Measurements from ENCODE around the gene CCL28. TPM values are rescaled to one million over a fixed set of nuclear protein-coding genes. Genes with fewer than 3 reads are reported as not detected.

The CCL28 gene
- total RNA-seq, 1 donor from 2014 or later, result not detected

DNA sequence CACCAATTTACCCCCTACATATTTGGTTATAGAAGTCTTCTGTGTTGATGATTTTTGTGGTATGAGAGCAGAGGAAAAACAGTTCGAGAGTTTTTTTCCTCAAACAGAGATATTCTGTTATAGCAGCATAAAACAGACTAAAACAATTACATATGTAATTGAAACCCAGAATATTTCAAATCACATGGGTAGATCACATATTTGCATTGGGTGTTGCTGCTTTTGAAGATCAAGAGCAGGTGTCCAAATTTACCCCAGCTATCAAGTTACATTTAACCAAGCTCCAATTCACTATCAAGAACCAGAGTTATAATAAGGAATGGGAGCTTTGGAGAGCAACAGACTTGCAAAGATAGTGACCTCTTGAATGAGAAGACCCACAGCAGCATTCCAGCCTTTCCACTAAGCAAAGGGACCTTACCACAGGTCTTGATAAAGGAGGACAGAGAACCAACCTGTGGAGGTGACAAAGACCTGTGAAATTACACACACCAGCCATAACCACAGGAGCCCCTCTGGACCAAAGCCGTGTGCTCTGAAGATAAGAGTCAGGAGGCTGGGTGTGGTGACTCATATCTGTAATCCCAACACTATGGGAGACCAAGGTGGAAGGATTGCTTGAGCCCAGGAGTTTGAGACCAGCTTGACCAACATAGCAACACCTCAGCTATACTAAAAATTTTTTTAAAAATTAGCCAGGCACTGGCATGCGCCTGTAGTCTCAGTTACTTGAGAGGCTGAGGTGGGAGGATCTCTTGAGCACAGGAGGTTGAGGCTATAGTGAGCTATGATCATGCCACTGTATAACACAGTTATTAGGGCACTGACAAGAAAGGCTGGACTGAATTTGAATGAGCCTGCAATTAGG is 4.0 kb upstream of the CCL28 start:
- no peak overlapping the region for H3K27ac Mint-ChIP-seq
- H3F3A ChIP-seq (ENCODE audit: low read depth), result no peaks in the 10 kb centered on the region
- H3K36me3 ChIP-seq, result no peaks in the 10 kb centered on the region
- no peak overlapping the region for H2AFZ ChIP-seq (replicated peaks)
- H3K4me2 ChIP-seq, result no peak overlapping the region
- H3K36me3 Mint-ChIP-seq, result no peaks in the 10 kb centered on the region
- H3K4me3 Mint-ChIP-seq, result no peak overlapping the region
- H3K27me3 Mint-ChIP-seq (ENCODE audit: insufficient read depth, low read depth), result no peaks in the 10 kb centered on the region
- H3K4me1 ChIP-seq, result no peaks in the 10 kb centered on the region
- no peaks in the 10 kb centered on the region for H3K9me3 ChIP-seq (ENCODE audit: low read depth)
- H3K4me1 Mint-ChIP-seq, result no peaks in the 10 kb centered on the region
- H3K4me3 ChIP-seq, result no peak overlapping the region
- no peak overlapping the region for H3K27ac ChIP-seq
- H3K9ac ChIP-seq, result no peak overlapping the region
- no peaks in the 10 kb centered on the region for H3K27me3 ChIP-seq
- H4K20me1 ChIP-seq (ENCODE audit: low read depth), result no peaks in the 10 kb centered on the region
- TF ChIP-seq EZH2 (IDR thresholded peaks at IDR 0.05) (no peak), EZH2phosphoT487 (IDR thresholded peaks at IDR 0.05) (no peak)
- TF ChIP-seq, protein P1, sequence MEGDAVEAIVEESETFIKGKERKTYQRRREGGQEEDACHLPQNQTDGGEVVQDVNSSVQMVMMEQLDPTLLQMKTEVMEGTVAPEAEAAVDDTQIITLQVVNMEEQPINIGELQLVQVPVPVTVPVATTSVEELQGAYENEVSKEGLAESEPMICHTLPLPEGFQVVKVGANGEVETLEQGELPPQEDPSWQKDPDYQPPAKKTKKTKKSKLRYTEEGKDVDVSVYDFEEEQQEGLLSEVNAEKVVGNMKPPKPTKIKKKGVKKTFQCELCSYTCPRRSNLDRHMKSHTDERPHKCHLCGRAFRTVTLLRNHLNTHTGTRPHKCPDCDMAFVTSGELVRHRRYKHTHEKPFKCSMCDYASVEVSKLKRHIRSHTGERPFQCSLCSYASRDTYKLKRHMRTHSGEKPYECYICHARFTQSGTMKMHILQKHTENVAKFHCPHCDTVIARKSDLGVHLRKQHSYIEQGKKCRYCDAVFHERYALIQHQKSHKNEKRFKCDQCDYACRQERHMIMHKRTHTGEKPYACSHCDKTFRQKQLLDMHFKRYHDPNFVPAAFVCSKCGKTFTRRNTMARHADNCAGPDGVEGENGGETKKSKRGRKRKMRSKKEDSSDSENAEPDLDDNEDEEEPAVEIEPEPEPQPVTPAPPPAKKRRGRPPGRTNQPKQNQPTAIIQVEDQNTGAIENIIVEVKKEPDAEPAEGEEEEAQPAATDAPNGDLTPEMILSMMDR (IDR thresholded peaks at IDR 0.05), result no peak
- H3K79me2 ChIP-seq (ENCODE audit: low read depth), result no peaks in the 10 kb centered on the region
- DNase-seq (ENCODE audit: low spot score), result no peak
- no peaks in the 10 kb centered on the region for H3K9me3 Mint-ChIP-seq

DNA sequence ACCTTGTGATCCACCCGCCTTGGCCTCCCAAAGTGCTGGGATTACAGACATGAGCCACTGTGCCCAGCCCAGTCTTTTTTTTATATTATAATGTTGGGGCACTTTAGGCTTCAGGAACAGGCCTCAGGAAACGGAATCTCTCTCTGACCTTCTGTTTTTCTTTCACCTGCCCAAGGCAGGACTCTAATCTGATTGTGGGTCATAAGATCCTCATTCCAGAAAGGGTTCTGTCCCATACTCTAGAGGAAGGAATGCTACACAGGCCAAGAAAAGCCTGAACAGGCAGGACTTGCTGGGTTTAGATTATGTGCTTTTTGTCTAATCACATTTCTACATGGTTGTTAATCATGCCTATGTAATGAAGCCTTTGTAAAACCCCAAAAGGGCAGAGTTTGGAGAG is 1.8 kb upstream of the CCL28 start:
- Mint-ChIP-seq H3K4me1 (no peaks in the 10 kb centered on the region), H3K4me3 (no peak overlapping the region), H3K36me3 (no peaks in the 10 kb centered on the region), H3K27me3 (ENCODE audit: insufficient read depth, low read depth) (no peaks in the 10 kb centered on the region), H3K9me3 (no peaks in the 10 kb centered on the region), H3K27ac (no peak overlapping the region)
- no peaks in the 10 kb centered on the region for H4K20me1 ChIP-seq (ENCODE audit: low read depth)
- no peak overlapping the region for H3K9ac ChIP-seq
- no peaks in the 10 kb centered on the region for H3K79me2 ChIP-seq (ENCODE audit: low read depth)
- H3K4me1 ChIP-seq, result no peaks in the 10 kb centered on the region
- no peak overlapping the region for H3K27ac ChIP-seq
- no peaks in the 10 kb centered on the region for H3F3A ChIP-seq (ENCODE audit: low read depth)
- H3K9me3 ChIP-seq (ENCODE audit: low read depth), result no peaks in the 10 kb centered on the region
- H3K4me3 ChIP-seq, result no peak overlapping the region
- H3K27me3 ChIP-seq, result no peaks in the 10 kb centered on the region
- no peak for DNase-seq (ENCODE audit: low spot score)
- H2AFZ ChIP-seq (replicated peaks), result no peak overlapping the region
- no peak overlapping the region for H3K4me2 ChIP-seq
- TF ChIP-seq EZH2phosphoT487 (IDR thresholded peaks at IDR 0.05), result no peak
- TF ChIP-seq EZH2 (IDR thresholded peaks at IDR 0.05), result no peak
- TF ChIP-seq, protein P1 (IDR thresholded peaks at IDR 0.05), result no peak
- no peaks in the 10 kb centered on the region for H3K36me3 ChIP-seq

DNA sequence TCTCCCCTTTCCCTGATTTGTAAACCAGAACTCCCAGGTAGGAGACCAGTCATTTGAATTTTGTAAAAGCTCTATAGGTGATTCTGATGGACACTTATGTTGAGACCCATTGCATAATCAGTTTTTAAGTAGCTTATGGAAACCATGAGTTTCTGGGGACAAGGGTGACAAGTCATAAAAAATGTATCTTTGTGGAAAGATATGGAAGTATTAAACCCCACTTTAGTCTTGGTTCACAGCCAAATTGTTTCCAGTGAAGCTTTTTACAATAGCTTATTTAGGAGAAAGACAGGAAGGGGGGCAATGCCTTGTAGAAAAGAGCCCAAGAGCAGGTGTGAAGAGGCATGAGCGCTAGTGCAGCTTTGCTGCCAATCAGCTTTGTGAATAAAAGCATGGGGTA is 453 bp upstream of the CCL28 start:
- H4K20me1 ChIP-seq (ENCODE audit: low read depth), result no peaks in the 10 kb centered on the region
- no peaks in the 10 kb centered on the region for H3K4me1 ChIP-seq
- H3K9ac ChIP-seq, result no peak overlapping the region
- no peaks in the 10 kb centered on the region for H3K79me2 ChIP-seq (ENCODE audit: low read depth)
- TF ChIP-seq, protein P1 (IDR thresholded peaks at IDR 0.05), result no peak
- no peak for TF ChIP-seq EZH2phosphoT487 (IDR thresholded peaks at IDR 0.05)
- no peak for TF ChIP-seq EZH2 (IDR thresholded peaks at IDR 0.05)
- H3F3A ChIP-seq (ENCODE audit: low read depth), result no peaks in the 10 kb centered on the region
- no peak overlapping the region for H3K4me3 Mint-ChIP-seq
- no peak overlapping the region for H3K4me2 ChIP-seq
- no peaks in the 10 kb centered on the region for H3K27me3 ChIP-seq
- H3K36me3 Mint-ChIP-seq, result no peaks in the 10 kb centered on the region
- no peak overlapping the region for H3K27ac ChIP-seq
- no peak for DNase-seq (ENCODE audit: low spot score)
- H2AFZ ChIP-seq (replicated peaks), result no peak overlapping the region
- H3K9me3 Mint-ChIP-seq, result no peaks in the 10 kb centered on the region
- H3K4me3 ChIP-seq, result no peak overlapping the region
- H3K27ac Mint-ChIP-seq, result no peak overlapping the region
- H3K4me1 Mint-ChIP-seq, result no peaks in the 10 kb centered on the region
- H3K36me3 ChIP-seq, result no peaks in the 10 kb centered on the region
- H3K9me3 ChIP-seq (ENCODE audit: low read depth), result no peaks in the 10 kb centered on the region
- H3K27me3 Mint-ChIP-seq (ENCODE audit: insufficient read depth, low read depth), result peaks cover 3% of the 10 kb centered on the region

All from neural progenitor cell (in vitro differentiated cells).